H9 (cell line): Measurements from ENCODE around the gene ADAMTS6. TPM values are rescaled to one million over a fixed set of nuclear protein-coding genes. Genes with fewer than 3 reads are reported as not detected.

Experiments used
- DNase-seq: peaks from one replicate; pipeline ENCODE4 v3.0.0-alpha.2; 2017
- H2AFZ ChIP-seq: one replicate; pipeline ENCODE4 v1.6.1; 2013; ENCODE audit warnings: mild to moderate bottlenecking, low read length, control low read depth, moderate library complexity
- H2AK5ac ChIP-seq: 2 replicates; pipeline ENCODE4 v1.6.1; 2013; ENCODE audit warnings: low read length, control low read depth, mixed read lengths; ENCODE audit not compliant: insufficient read length
- H2BK120ac ChIP-seq: one replicate; pipeline ENCODE4 v1.6.1; 2013; ENCODE audit warnings: low read depth, mild to moderate bottlenecking, low read length, control low read depth, inconsistent platforms; ENCODE audit not compliant: poor library complexity, severe bottlenecking
- H2BK12ac ChIP-seq: 2 replicates; pipeline ENCODE4 v1.6.1; 2013; ENCODE audit warnings: low read length, control low read depth, mixed read lengths, low read depth; ENCODE audit not compliant: insufficient read length
- H2BK15ac ChIP-seq: 2 replicates; pipeline ENCODE4 v1.6.1; 2013; ENCODE audit warnings: low read depth, low read length, control low read depth
- H2BK20ac ChIP-seq: one replicate; pipeline ENCODE4 v1.6.1; 2013; ENCODE audit warnings: low read depth, mild to moderate bottlenecking, low read length, control low read depth, inconsistent platforms; ENCODE audit not compliant: poor library complexity, severe bottlenecking
- H2BK5ac ChIP-seq: 2 replicates; pipeline ENCODE4 v1.6.1; 2013; ENCODE audit warnings: low read length, control low read depth, mixed read lengths; ENCODE audit not compliant: insufficient read length
- H3K14ac ChIP-seq: 2 replicates; pipeline ENCODE4 v1.6.1; 2013; ENCODE audit warnings: low read length, control low read depth; ENCODE audit not compliant: insufficient read depth
- H3K18ac ChIP-seq: 2 replicates; pipeline ENCODE4 v1.6.1; 2013; ENCODE audit warnings: low read depth, mild to moderate bottlenecking, mixed read lengths, low read length, control low read depth; ENCODE audit not compliant: insufficient read length
- H3K23ac ChIP-seq: 2 replicates; pipeline ENCODE4 v1.6.1; 2013; ENCODE audit warnings: low read length, control low read depth, mixed read lengths, low read depth; ENCODE audit not compliant: insufficient read length
- H3K23me2 ChIP-seq: 2 replicates; pipeline ENCODE4 v1.6.1; 2013; ENCODE audit warnings: low read depth, mild to moderate bottlenecking, mixed read lengths, low read length, control low read depth; ENCODE audit not compliant: insufficient read length, poor library complexity, severe bottlenecking
- H3K27ac ChIP-seq: 2 replicates; pipeline ENCODE4 v1.5.1; 2013; ENCODE audit warnings: low read length, control low read depth, mixed read lengths, low read depth; ENCODE audit not compliant: insufficient read length
- H3K27me3 ChIP-seq: 2 replicates; pipeline ENCODE4 v1.6.1; 2013; ENCODE audit warnings: low read length, control low read depth, inconsistent platforms; ENCODE audit not compliant: insufficient read depth
- H3K4ac ChIP-seq: 2 replicates; pipeline ENCODE4 v1.6.1; 2013; ENCODE audit warnings: low read depth, mild to moderate bottlenecking, control low read depth, inconsistent platforms, low read length, moderate library complexity
- H3K4me1 ChIP-seq: 2 replicates; pipeline ENCODE4 v1.6.1; 2013; ENCODE audit warnings: low read length, control low read depth, inconsistent platforms; ENCODE audit not compliant: insufficient read depth
- H3K4me2 ChIP-seq: 2 replicates; pipeline ENCODE4 v1.6.1; 2013; ENCODE audit warnings: low read length, control low read depth, mixed read lengths; ENCODE audit not compliant: insufficient read length, insufficient read depth
- H3K56ac ChIP-seq: 2 replicates; pipeline ENCODE4 v1.6.1; 2013; ENCODE audit warnings: low read depth, mild to moderate bottlenecking, mixed read lengths, low read length, control low read depth; ENCODE audit not compliant: insufficient read length
- H3K79me1 ChIP-seq: 2 replicates; pipeline ENCODE4 v1.6.1; 2013; ENCODE audit warnings: low read depth, mild to moderate bottlenecking, moderate library complexity, low read length, control low read depth, inconsistent platforms; ENCODE audit not compliant: insufficient read depth, poor library complexity, severe bottlenecking
- H3K79me2 ChIP-seq: 2 replicates; pipeline ENCODE4 v1.6.1; 2013; ENCODE audit warnings: low read length, control low read depth, inconsistent platforms; ENCODE audit not compliant: insufficient read depth
- H3K9ac ChIP-seq: 2 replicates; pipeline ENCODE4 v1.6.1; 2013; ENCODE audit warnings: low read length, control low read depth, mixed read lengths; ENCODE audit not compliant: insufficient read length; ENCODE audit errors: extremely low read depth
- H3K9me3 ChIP-seq: one replicate; pipeline ENCODE4 v1.6.1; 2013; ENCODE audit warnings: low read depth, low read length, inconsistent platforms; ENCODE audit not compliant: control insufficient read depth
- H3T11ph ChIP-seq: one replicate; pipeline ENCODE4 v1.6.1; 2013; ENCODE audit warnings: mild to moderate bottlenecking, low read length, control low read depth, inconsistent platforms
- H4K20me1 ChIP-seq: one replicate; pipeline ENCODE4 v1.6.1; 2013; ENCODE audit not compliant: control insufficient read depth, insufficient read length, insufficient read depth
- H4K5ac ChIP-seq: 2 replicates; pipeline ENCODE4 v1.6.1; 2013; ENCODE audit warnings: low read depth, mild to moderate bottlenecking, mixed read lengths, low read length, control low read depth; ENCODE audit not compliant: insufficient read length
- H4K8ac ChIP-seq: replicated peaks from 2 replicates; pipeline ENCODE4 v1.6.1; 2013; ENCODE audit warnings: low read length, control low read depth, mixed read lengths, low read depth; ENCODE audit not compliant: insufficient read length
- H4K91ac ChIP-seq: 2 replicates; pipeline ENCODE4 v1.6.1; 2013; ENCODE audit warnings: low read depth, mild to moderate bottlenecking, moderate library complexity, mixed read lengths, low read length, control low read depth; ENCODE audit not compliant: insufficient read length
- H3K27ac Mint-ChIP-seq, 3 experiments: 2 replicates in 2 of 3; 3 replicates in 1 of 3; pipeline ENCODE4 v1.8.0; 2020 to 2021; ENCODE audit warnings: mixed read lengths in 3 of 3, mild to moderate bottlenecking in 1 of 3, moderate library complexity in 1 of 3
- H3K27me3 Mint-ChIP-seq: 2 replicates; pipeline ENCODE4 v1.8.0; 2021; ENCODE audit warnings: low read depth, mild to moderate bottlenecking, moderate library complexity, mixed read lengths
- H3K36me3 Mint-ChIP-seq, 3 experiments: 2 replicates in 2 of 3; 3 replicates in 1 of 3; pipeline ENCODE4 v1.8.0; 2020 to 2021; ENCODE audit warnings: low read depth in 3 of 3, mixed read lengths in 3 of 3; ENCODE audit not compliant: insufficient read depth in 1 of 3
- H3K4me1 Mint-ChIP-seq, 2 experiments: 2 replicates each; pipeline ENCODE4 v1.8.0; 2020; ENCODE audit warnings: mixed read lengths in 2 of 2
- H3K4me3 Mint-ChIP-seq, 2 experiments: 2 replicates in 1 of 2; 3 replicates in 1 of 2; pipeline ENCODE4 v1.8.0; 2020 to 2021; ENCODE audit warnings: mild to moderate bottlenecking in 2 of 2, mixed read lengths in 2 of 2, moderate library complexity in 1 of 2
- H3K9me3 Mint-ChIP-seq, 2 experiments: 2 replicates in 1 of 2; 3 replicates in 1 of 2; pipeline ENCODE4 v1.8.0; 2020; ENCODE audit warnings: mild to moderate bottlenecking in 2 of 2, mixed read lengths in 2 of 2, moderate library complexity in 1 of 2
- CTCF ChIP-seq: fragments of 200-600 bp; sonication (generic); conservative IDR thresholded peaks from 3 replicates; pipeline ENCODE4 v1.8.0; 2021; ENCODE audit warnings: antibody characterized with exemption, mild to moderate bottlenecking
- WGBS: extraction: QIAGEN DNeasy Blood & Tissue Kit; methylation state at CpG from one replicate; pipeline ENCODE4 v1.1.7; 2013; ENCODE audit warnings: missing lambda C conversion rate, low lambda C conversion rate, mixed read lengths; ENCODE audit not compliant: insufficient read length; ENCODE audit errors: extremely low coverage; 5-methylcytosine and 5-hydroxymethylcytosine counted together
- total RNA-seq: library from RNA; stranded (reverse); gene quantifications from 2 replicates; pipeline ENCODE4 v1.2.1, GENCODE V29; 2021

The ADAMTS6 gene
- total RNA-seq, 1 experiment from 2014 or later: 0.33 TPM

DNA sequence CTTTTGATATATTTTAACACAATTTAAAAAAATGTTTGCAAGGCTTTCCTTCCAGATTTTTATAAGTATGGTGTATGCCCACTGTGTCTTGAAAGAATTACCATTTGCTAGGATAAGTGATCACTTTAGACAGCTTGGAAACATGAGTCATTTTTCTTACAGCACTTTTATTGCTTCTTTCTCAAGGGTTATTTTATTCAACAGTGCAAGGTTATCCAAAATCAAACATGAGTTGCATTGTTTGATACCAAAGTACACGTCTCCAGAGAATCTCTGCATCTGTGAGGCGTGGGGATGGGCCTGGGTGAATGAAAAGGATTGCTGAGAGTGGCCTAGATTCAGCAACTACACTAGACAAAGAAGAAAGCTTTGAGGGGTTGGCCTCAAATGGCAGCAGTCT lies 329.6 kb downstream of the ADAMTS6 start:
- no peaks in the 10 kb centered on the region for H3K23me2 ChIP-seq

More for the DNA sequence above, 329.6 kb downstream of the ADAMTS6 start:
- Histone ChIP-seq H2BK20ac (no peak overlapping the region), H3K27me3 (no peaks in the 10 kb centered on the region), H2BK15ac (no peak overlapping the region), H3K4me1 (no peaks in the 10 kb centered on the region; the same call in 1 of the 2 replicates), H2BK5ac (no peak overlapping the region), H3K4ac (no peak overlapping the region), H2BK120ac (no peak overlapping the region), H4K91ac (no peak overlapping the region), H2AFZ (no peak overlapping the region), H3K79me1 (no peaks in the 10 kb centered on the region), H3K18ac (no peak overlapping the region), H3K9me3 (no peaks in the 10 kb centered on the region), H3K56ac (no peak overlapping the region), H3T11ph (no peak overlapping the region), H4K20me1 (no peaks in the 10 kb centered on the region), H3K23ac (no peak overlapping the region), H3K14ac (no peak overlapping the region), H3K4me2 (no peak overlapping the region), H3K9ac (no peak overlapping the region), H3K27ac (no peak overlapping the region), H2BK12ac (no peak overlapping the region), H3K79me2 (no peaks in the 10 kb centered on the region), H4K8ac (no peak overlapping the region), H2AK5ac (no peak overlapping the region), H4K5ac (no peak overlapping the region)
- no peak overlapping the region for H3K4me3 Mint-ChIP-seq
- H3K27me3 Mint-ChIP-seq: no peaks in the 10 kb centered on the region
- peak overlapping the region in 1 of 3 experiments; percentile 74; a peak in 2 of 7 replicates for H3K27ac Mint-ChIP-seq
- TF ChIP-seq CTCF: no peak
- H3K9me3 Mint-ChIP-seq: no peaks in the 10 kb centered on the region
- no peaks in the 10 kb centered on the region; a peak in 1 of 7 replicates for H3K36me3 Mint-ChIP-seq
- no CpG with 5 or more reads among the region's 2 CpGs for WGBS
- H3K4me1 Mint-ChIP-seq: peaks cover 2 to 3% of the 10 kb centered on the region in 2 experiments; a peak in 2 of 4 replicates
- DNase-seq: no peak
